ENCODE measurements around the gene CCDC15.
"Not testable (repeated sequence)": the region's sequence is repeated elsewhere in the genome, so short reads cannot be mapped to it uniquely, and the experiment has no call there.

CCDC15 gene

GRCh38 chr11:125088123-125088522 lies 134.1 kb downstream of the CCDC15 start:
- no peak overlapping the region for H3K4me3 ChIP-seq (ENCODE audit: low read length)
- no peak for TF ChIP-seq CTCF (conservative IDR thresholded peaks at IDR 0.05; ENCODE audit: low read length)
- no peak for DNase-seq (ENCODE audit: low read depth)

GRCh38 chr11:125088576-125089455 lies 134.8 kb downstream of the CCDC15 start:
- no peak for TF ChIP-seq CTCF (conservative IDR thresholded peaks at IDR 0.05; ENCODE audit: low read length)
- no peak for DNase-seq (ENCODE audit: low read depth)
- no peak overlapping the region for H3K4me3 ChIP-seq (ENCODE audit: low read length)

- not testable (repeated sequence) for H3K4me3 ChIP-seq (ENCODE audit: low read length)
Measured at GRCh38 chr11:125089481-125089880, 135.5 kb downstream of the CCDC15 start.

GRCh38 chr11:125090151-125090550 lies 136.1 kb downstream of the CCDC15 start:
- not testable (repeated sequence) for H3K4me3 ChIP-seq (ENCODE audit: low read length); DNase-seq (ENCODE audit: low read depth)

More at GRCh38 chr11:125089481-125089880, 135.5 kb downstream of the CCDC15 start:
- not testable (repeated sequence) for DNase-seq (ENCODE audit: low read depth)

GRCh38 chr11:125090816-125091215 lies 136.8 kb downstream of the CCDC15 start:
- H3K4me3 ChIP-seq (ENCODE audit: low read length) = no peak overlapping the region
- DNase-seq (ENCODE audit: low read depth) = no peak
- TF ChIP-seq CTCF (conservative IDR thresholded peaks at IDR 0.05; ENCODE audit: low read length) = no peak

Data from AG10803 (cell line).